Nucleus accumbens (tissue), 56 donors: ENCODE results near the gene OR51A7.
"Not testable (repeated sequence)": the region's sequence is repeated elsewhere in the genome, so short reads cannot be mapped to it uniquely, and the experiment has no call there.

Source experiments
- DNase-seq, 56 donors: peaks; one replicate each; lab custom pipeline; 2025; lab: John Stamatoyannopoulos, UW

OR51A7 gene

GRCh38 chr11:4947505-4947904 lies 43.9 kb downstream of the OR51A7 start, which contains the start of gene OR51A4:
Gene OR51A4 (minus strand): TSS chr11:4947605. CDS start chr11:4947100, 505 bp downstream.
- no peak for DNase-seq

DNA sequence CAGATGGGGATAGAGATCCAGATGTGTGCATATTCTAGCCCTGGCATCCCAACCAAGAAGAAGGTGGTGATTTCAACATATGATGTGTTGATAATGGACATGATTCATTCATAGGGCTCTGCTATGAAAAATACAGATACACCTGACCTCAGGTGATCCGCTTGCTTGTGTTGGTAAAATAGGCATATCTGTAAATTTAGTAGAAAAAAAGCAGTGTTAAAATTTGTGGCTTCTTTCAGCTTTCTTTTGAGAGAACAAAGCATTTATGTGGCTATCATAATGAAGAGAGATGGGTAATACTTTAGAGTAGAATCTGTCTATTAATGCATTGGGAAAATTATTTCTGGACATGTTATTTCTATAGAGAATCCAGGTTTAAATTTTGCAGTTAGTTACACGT lies 52.0 kb downstream of the OR51A7 start, which contains the start of gene OR51A2:
OR51A2 (minus strand) TSS at position 101 of the 400 bp plus-strand sequence; CDS start at position 101, 0 bp downstream.
- DNase-seq: not testable (repeated sequence)

DNA sequence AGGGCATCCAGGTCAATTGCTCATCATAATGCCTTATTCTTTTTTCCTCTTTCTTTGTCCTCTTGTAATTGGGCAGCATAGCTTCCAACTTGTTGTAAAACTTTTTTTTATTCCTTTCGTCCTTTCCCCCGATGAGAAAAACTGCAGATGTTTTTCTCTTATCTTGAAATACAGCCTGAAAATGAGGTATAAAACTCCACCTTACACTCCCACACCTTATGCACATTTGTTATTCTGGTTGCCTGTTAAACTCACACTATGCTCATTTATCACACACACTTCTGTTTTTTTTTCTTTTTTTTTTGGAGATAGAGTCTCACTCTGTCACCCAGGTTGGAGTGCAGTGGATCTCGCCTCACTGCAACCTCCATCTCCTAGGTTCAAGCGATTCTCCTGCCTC lies 53.8 kb downstream of the OR51A7 start:
- DNase-seq: no peak
